GM23248 (cell line): ENCODE results near the gene STXBP5L. TPM values are rescaled to one million over a fixed set of nuclear protein-coding genes. Genes with fewer than 3 reads are reported as not detected.
"Not testable (repeated sequence)": the region's sequence is repeated elsewhere in the genome, so short reads cannot be mapped to it uniquely, and the experiment has no call there.

Experiments used
- DNase-seq: peaks from one replicate; pipeline ENCODE4 v3.0.0-alpha.2; 2015
- H2AFZ ChIP-seq: fragments of 200-600 bp; sonication (generic); 2 replicates; pipeline ENCODE4 v1.6.1; 2016; ENCODE audit warnings: antibody characterized with exemption
- H3F3A ChIP-seq: fragments of 200-600 bp; sonication (generic); 2 replicates; pipeline ENCODE4 v1.6.1; 2016; ENCODE audit warnings: mild to moderate bottlenecking, antibody characterized with exemption, mixed run types; ENCODE audit not compliant: insufficient read depth
- H3K27ac ChIP-seq: fragments of 200-600 bp; sonication (generic); 2 replicates; pipeline ENCODE4 v1.5.1; 2016; ENCODE audit warnings: mild to moderate bottlenecking
- H3K27me3 ChIP-seq: fragments of 200-600 bp; sonication (generic); replicated peaks from 2 replicates; pipeline ENCODE4 v1.6.1; 2016; ENCODE audit warnings: mild to moderate bottlenecking; ENCODE audit not compliant: insufficient read depth
- H3K36me3 ChIP-seq: fragments of 200-600 bp; sonication (generic); 2 replicates; pipeline ENCODE4 v1.6.1; 2016; ENCODE audit warnings: low read depth, mild to moderate bottlenecking
- H3K4me1 ChIP-seq: fragments of 200-600 bp; sonication (generic); 2 replicates; pipeline ENCODE4 v1.6.1; 2016; ENCODE audit warnings: mild to moderate bottlenecking; ENCODE audit not compliant: insufficient read depth
- H3K4me2 ChIP-seq: fragments of 200-600 bp; sonication (generic); one replicate; pipeline ENCODE4 v1.6.1; 2016; ENCODE audit warnings: mild to moderate bottlenecking; ENCODE audit not compliant: unreplicated experiment
- H3K4me3 ChIP-seq: fragments of 200-600 bp; sonication (generic); 2 replicates; pipeline ENCODE4 v1.5.1; 2016; ENCODE audit warnings: mild to moderate bottlenecking
- H3K79me2 ChIP-seq: fragments of 200-600 bp; sonication (generic); 2 replicates; pipeline ENCODE4 v1.6.1; 2016; ENCODE audit warnings: mild to moderate bottlenecking; ENCODE audit not compliant: insufficient read depth
- H3K9ac ChIP-seq: fragments of 200-600 bp; sonication (generic); 2 replicates; pipeline ENCODE4 v1.6.1; 2016; ENCODE audit warnings: mild to moderate bottlenecking
- H3K9me2 ChIP-seq: fragments of 200-600 bp; sonication (generic); 2 replicates; pipeline ENCODE4 v1.6.1; 2016; ENCODE audit warnings: mixed run types, mild to moderate bottlenecking, moderate library complexity; ENCODE audit not compliant: insufficient read depth
- H3K9me3 ChIP-seq: fragments of 200-600 bp; sonication (generic); one replicate; pipeline ENCODE4 v1.6.1; 2017; ENCODE audit warnings: low read depth
- H4K20me1 ChIP-seq: fragments of 200-600 bp; sonication (generic); 2 replicates; pipeline ENCODE4 v1.6.0; 2016; ENCODE audit not compliant: insufficient read depth
- EZH2 ChIP-seq: fragments of 200-600 bp; sonication (generic); IDR thresholded peaks from 2 replicates; pipeline ENCODE4 v1.6.1; 2018; ENCODE audit warnings: antibody characterized with exemption, mild to moderate bottlenecking; ENCODE audit not compliant: insufficient read depth, poor library complexity, severe bottlenecking
- EZH2phosphoT487 ChIP-seq: fragments of 200-600 bp; sonication (generic); IDR thresholded peaks from 2 replicates; pipeline ENCODE4 v1.6.1; 2018; ENCODE audit warnings: antibody characterized with exemption, moderate library complexity, mild to moderate bottlenecking, low read depth; ENCODE audit not compliant: insufficient read depth
- WGBS, 2 experiments: methylation state at CpG; one replicate each; pipeline ENCODE4 v1.1.6; 2015 to 2017; ENCODE audit warnings: low lambda C conversion rate in 2 of 2, low coverage in 1 of 2; ENCODE audit errors: missing lambda C conversion rate in 2 of 2; 5-methylcytosine and 5-hydroxymethylcytosine counted together
- in situ Hi-C: fragments of 300-500 bp; cut with MboI; formaldehyde crosslinking; loops from 2 replicates; pipeline ENCODE4 v1.15.0; 2020
- polyA plus RNA-seq: library from polyadenylated mRNA; unstranded; fragments of >200 nt; fragmentation: Nextera tagmentation; extraction: Ambion mirVana; gene quantifications from 2 replicates; pipeline ENCODE4 v1.2.1, GENCODE V29; 2016
- total RNA-seq: library from RNA; depleted of rRNA; stranded (reverse); fragments of >200 nt; shearing (Covaris generic); gene quantifications from 2 replicates; pipeline ENCODE4 v1.2.3, GENCODE V29; 2014

Gene STXBP5L
- total and polyA plus RNA-seq, 2 experiments from 2014 or later: not detected

DNA sequence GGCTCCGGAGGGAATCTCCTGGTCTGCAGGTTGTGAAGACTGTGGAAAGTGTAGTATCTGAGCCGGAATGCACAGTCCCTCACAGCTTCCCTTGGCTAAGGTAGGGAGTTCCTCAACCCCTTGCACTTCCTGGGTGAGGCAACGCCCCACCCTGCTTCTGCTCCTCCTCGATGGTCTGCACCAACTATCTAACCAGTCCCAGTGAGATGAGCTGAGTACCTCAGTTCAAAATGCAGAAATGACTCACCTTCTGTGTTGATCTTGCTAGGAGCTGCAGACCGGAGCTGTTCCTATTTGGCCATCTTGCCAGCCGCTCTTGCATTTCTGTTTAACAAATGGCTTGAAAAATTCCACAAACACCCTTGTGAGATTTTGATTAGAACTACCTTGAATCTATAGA lies 156.1 kb downstream of the STXBP5L start:
- H3F3A ChIP-seq: no peaks in the 10 kb centered on the region
- no peak for TF ChIP-seq EZH2phosphoT487
- no peak for TF ChIP-seq EZH2
- no peaks in the 10 kb centered on the region; the same call in 1 of the 2 replicates for H4K20me1 ChIP-seq
- H3K4me2 ChIP-seq: no peak overlapping the region
- in situ Hi-C loops: no loop called here
- WGBS, 2 experiments: 28 to 36% methylated on average over 6 of the region's 6 CpGs
- H3K27ac ChIP-seq: no peak overlapping the region
- no peak overlapping the region for H3K9ac ChIP-seq
- DNase-seq: no peak
- H3K36me3 ChIP-seq: no peaks in the 10 kb centered on the region
- H3K4me3 ChIP-seq: no peak overlapping the region
- no peak overlapping the region for H2AFZ ChIP-seq
- no peaks in the 10 kb centered on the region for H3K9me3 ChIP-seq
- H3K9me2 ChIP-seq: no peaks in the 10 kb centered on the region
- H3K4me1 ChIP-seq: no peaks in the 10 kb centered on the region
- H3K79me2 ChIP-seq: no peaks in the 10 kb centered on the region
- no peaks in the 10 kb centered on the region for H3K27me3 ChIP-seq

DNA sequence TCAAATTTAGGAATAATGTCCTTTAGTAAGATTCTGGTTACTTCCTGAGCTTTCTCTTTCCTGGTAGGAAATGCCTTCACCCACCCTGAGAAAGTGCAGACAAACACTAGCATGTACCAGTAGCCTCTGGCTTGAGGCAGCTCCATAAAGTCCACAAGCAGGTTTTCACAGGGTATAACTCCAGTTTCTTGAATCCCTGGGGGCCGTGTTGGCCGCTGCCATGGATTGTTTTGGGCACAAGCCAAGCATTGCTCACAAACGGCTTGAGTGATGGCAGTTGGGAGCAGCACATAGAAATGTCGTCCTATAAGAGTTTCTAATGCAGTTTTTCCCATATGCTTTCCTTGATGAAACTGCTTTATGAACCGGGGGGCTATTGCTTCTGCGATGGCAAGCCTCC lies 164.1 kb downstream of the STXBP5L start:
- no peak for TF ChIP-seq EZH2phosphoT487
- no peak for TF ChIP-seq EZH2
- H3K4me1 ChIP-seq: no peaks in the 10 kb centered on the region
- H3K36me3 ChIP-seq: no peaks in the 10 kb centered on the region
- H4K20me1 ChIP-seq: no peaks in the 10 kb centered on the region
- no peak overlapping the region for H3K4me3 ChIP-seq
- no peaks in the 10 kb centered on the region for H3K27me3 ChIP-seq
- H3F3A ChIP-seq: no peaks in the 10 kb centered on the region
- no peak overlapping the region for H3K4me2 ChIP-seq
- H3K27ac ChIP-seq: no peak overlapping the region
- no peak overlapping the region for H2AFZ ChIP-seq
- no peaks in the 10 kb centered on the region for H3K9me2 ChIP-seq
- H3K9me3 ChIP-seq: no peaks in the 10 kb centered on the region
- WGBS, 2 experiments: 10 to 12% methylated on average over 6 of the region's 6 CpGs
- DNase-seq: no peak
- no peaks in the 10 kb centered on the region for H3K79me2 ChIP-seq
- H3K9ac ChIP-seq: no peak overlapping the region
- in situ Hi-C loops: no loop called here

DNA sequence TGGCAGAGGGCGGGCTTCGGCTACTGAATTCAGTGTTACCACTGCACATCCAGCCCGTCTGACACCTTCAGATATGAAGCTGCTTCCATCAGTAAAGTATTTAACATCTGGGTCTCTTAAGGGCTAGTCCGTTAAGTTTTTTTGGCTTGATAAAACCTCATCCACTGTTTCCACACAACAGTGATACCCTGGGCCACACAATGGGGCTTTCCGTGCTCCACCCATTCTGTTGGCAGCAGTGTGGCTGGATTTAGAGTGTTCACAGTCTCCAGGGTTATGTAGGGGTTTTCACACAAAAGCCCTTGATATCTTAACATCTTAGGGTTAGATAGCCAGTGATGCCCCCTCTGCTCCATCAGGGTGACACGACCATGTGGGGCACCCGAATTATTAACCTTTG lies 165.0 kb downstream of the STXBP5L start:
- Histone ChIP-seq H3K9ac (no peak overlapping the region), H2AFZ (no peak overlapping the region), H4K20me1 (no peaks in the 10 kb centered on the region), H3K9me2 (no peaks in the 10 kb centered on the region), H3K4me2 (no peak overlapping the region), H3K79me2 (no peaks in the 10 kb centered on the region), H3K36me3 (no peaks in the 10 kb centered on the region), H3K27me3 (no peaks in the 10 kb centered on the region), H3K4me1 (no peaks in the 10 kb centered on the region), H3F3A (no peaks in the 10 kb centered on the region), H3K9me3 (no peaks in the 10 kb centered on the region), H3K4me3 (no peak overlapping the region), H3K27ac (no peak overlapping the region)
- WGBS, 2 experiments: 50% methylated on average over 7 of the region's 7 CpGs
- no peak for TF ChIP-seq EZH2
- TF ChIP-seq EZH2phosphoT487: no peak
- DNase-seq: no peak
- in situ Hi-C loops: no loop called here

DNA sequence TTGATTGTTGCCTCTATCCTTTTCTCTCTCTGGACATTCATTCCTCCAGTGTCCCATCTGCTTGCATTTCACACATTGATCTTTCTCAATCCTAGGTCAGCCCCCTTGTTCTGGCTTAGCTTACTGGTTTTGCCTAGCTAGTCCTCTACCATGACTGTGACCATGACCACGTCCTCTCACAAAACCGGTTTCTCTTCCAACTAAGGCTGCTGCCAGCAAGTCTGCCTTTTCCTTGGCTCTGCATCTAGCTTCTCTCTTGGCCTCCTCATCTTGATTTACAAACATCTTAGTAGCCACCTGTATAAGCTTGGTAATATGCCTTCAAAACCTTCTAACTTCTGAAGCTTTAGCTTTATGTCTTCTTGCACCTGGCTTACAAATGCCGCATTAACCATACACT lies 167.2 kb downstream of the STXBP5L start:
- no peak overlapping the region for H3K27ac ChIP-seq
- no peak for DNase-seq
- in situ Hi-C loops: no loop called here
- H3K4me2 ChIP-seq: no peak overlapping the region
- H3K9ac ChIP-seq: no peak overlapping the region
- H3K27me3 ChIP-seq: no peaks in the 10 kb centered on the region
- H3K79me2 ChIP-seq: no peaks in the 10 kb centered on the region
- no peaks in the 10 kb centered on the region for H4K20me1 ChIP-seq
- no peaks in the 10 kb centered on the region for H3K36me3 ChIP-seq
- WGBS, 2 experiments: 20 to 28% methylated on average over 3 of the region's 3 CpGs
- H3K9me3 ChIP-seq: no peaks in the 10 kb centered on the region
- no peak for TF ChIP-seq EZH2
- no peak for TF ChIP-seq EZH2phosphoT487
- H2AFZ ChIP-seq: no peak overlapping the region
- no peaks in the 10 kb centered on the region for H3F3A ChIP-seq
- H3K4me1 ChIP-seq: no peaks in the 10 kb centered on the region
- H3K9me2 ChIP-seq: no peaks in the 10 kb centered on the region
- no peak overlapping the region for H3K4me3 ChIP-seq

DNA sequence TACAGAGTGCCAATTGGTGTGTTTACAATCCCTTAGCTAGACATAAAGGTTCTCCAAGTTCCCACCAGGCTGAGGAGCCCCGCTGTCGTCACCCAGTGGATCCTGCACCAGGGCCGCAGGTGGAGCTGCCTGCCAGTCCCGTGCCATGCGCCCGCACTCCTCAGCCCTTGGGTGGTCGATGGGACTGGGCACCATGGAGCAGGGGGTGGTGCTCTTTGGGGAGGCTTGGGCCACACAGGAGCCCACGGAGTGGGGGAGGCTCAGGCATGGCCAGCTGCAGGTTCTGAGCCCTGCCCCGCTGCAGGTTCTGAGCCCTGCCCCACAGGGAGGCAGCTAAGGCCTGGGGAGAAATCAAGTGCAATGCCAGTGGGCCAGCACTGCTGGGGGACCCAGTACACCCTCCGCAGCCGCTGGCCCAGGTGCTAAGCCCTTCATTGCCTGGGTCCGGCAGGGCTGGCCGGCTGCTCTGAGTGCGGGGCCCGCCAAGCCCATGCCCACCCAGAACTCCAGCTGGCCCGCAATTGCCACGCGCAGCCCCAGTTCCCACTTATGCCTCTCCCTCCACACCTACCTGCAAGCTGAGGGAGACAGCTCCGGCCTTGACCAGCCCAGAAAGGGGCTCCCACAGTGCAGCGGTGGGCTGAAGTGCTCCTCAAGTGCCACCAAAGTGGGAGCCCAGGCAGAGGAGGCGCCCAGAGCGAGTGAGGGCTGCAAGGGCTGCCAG lies 170.5 kb downstream of the STXBP5L start:
- DNase-seq, H3K4me1 ChIP-seq, H3K9me2 ChIP-seq: not testable (repeated sequence)

More for the DNA sequence above, 170.5 kb downstream of the STXBP5L start:
- H3K36me3 ChIP-seq, H3K27ac ChIP-seq, H3K9ac ChIP-seq, H3K4me3 ChIP-seq, H3K4me2 ChIP-seq, H3K27me3 ChIP-seq, in situ Hi-C loops, H3K9me3 ChIP-seq, H2AFZ ChIP-seq, H4K20me1 ChIP-seq, H3F3A ChIP-seq, H3K79me2 ChIP-seq: not testable (repeated sequence)
- 47 to 53% methylated on average over 22 of the region's 22 CpGs for WGBS, 2 experiments
